DMS153 treated with DMSO at 0.1 percent for 48 hours (cell line): Measurements from ENCODE around the gene C20orf204.
"Not testable (repeated sequence)": the region's sequence is repeated elsewhere in the genome, so short reads cannot be mapped to it uniquely, and the experiment has no call there.

Experiments
- DNase-seq: peaks from one replicate; lab custom pipeline; 2025; ENCODE audit not compliant: unreplicated experiment; lab: John Stamatoyannopoulos, UW

The C20orf204 gene

GRCh38 chr20:64035933-64036345 is at the start of gene C20orf204:
TSS of gene C20orf204 (plus strand) at chr20:64036182. CDS start at chr20:64036324, 142 bp downstream.
- no peak for DNase-seq

- no peak for DNase-seq
Measured at GRCh38 chr20:64000906-64001305, 35.1 kb upstream of the C20orf204 start.

GRCh38 chr20:64001607-64002011 is 34.4 kb upstream of the C20orf204 start:
- peak; percentile 13 for DNase-seq

DNA sequence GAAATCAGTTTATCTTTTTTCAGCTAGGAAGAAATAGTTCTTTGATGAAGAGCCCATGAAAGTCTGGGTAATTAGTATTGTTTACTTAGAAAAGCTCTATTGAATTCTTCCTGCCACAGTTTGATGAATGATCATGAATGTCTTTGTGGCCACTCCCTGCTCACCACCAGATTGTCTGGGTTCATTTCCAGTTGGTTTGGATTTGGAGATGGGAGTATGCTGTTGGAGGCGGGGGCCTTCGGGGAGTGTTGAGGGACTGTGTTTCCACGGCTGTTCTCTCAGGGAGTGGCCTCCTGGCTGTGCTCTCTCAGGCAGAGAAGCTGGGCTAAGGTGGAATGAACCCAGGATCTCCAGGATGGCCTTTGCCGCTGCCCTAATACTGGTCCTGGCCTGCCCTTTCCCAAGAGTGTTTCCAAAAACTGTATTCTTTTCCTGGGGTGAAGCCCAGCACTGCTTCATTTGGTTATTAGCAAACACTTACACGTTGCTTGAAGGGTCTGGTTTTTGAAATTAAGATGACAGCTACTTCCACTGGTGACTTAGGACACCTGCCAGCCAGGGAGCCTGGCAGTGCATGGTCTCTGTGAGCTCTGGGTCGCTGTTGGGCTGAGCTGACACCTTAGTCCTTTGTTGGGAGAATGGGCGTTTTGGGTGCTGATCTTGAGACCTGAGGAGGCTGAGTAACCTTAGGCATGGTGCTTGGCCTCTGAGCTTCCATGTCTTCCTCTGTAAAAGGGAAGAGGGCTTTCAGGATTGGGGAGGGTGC is 31.8 kb upstream of the C20orf204 start:
- no peak for DNase-seq

DNA sequence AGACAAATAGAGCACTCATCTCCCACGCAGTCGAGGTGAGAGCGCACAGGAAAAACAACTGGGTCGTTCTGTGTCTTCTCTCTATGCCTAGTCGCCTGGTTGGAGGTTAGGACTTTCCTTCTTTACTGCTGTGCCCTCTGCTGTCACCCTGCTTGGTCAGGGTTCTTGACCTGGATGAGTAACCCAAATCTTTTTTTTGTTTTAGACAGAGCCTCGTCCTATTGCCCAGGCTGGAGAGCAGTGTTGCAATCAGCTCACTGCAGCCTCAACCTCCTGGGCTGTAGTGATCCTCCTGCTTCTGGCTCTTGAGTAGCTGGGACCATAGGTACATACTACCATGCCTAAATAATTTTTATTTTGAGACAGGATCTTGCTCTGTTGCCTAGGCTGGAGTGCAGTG is 30.6 kb upstream of the C20orf204 start:
- DNase-seq = no peak

DNA sequence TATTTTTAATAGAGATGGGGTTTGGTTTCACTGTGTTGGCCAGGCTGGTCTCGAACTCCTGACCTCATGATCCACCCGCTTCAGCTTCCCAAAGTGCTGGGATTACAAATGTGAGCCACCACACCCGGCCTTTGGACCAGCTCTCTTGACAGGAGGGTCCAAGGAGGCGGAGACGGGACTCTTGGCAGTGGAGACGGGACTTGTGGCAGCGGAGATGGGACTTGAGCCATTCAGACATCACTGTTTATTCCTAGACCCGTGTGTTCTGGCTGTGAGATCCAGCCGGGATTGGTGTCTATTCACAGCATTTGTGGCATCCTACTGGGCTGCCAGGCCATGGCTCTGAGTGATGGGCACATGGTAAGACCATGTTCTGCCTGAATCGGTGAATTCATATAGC is 29.5 kb upstream of the C20orf204 start:
- DNase-seq = no peak

DNA sequence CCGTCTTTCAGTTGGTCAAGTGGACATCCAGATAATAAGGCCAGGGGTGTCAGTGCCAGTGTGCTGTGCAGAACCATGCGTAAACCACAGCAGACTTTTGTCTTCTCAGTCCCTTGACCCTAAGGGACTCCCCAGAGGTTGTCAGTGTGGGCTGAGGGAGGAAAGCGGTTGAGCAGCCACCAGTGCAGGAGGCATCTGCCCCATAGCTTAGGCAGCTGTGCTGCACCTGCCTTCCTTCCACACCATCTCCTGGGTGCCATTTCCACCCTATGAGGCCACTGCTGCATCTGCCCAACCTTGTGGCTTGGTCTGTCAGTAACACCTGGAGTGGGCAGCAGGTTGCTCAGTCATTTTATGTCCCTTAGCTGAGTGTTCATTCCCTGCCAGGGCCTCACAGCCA is 29.1 kb upstream of the C20orf204 start:
- no peak for DNase-seq

GRCh38 chr20:64009811-64010387 is 26.1 kb upstream of the C20orf204 start:
- no peak for DNase-seq

- no peak for DNase-seq
Measured at GRCh38 chr20:64010711-64011237, 25.2 kb upstream of the C20orf204 start.

DNA sequence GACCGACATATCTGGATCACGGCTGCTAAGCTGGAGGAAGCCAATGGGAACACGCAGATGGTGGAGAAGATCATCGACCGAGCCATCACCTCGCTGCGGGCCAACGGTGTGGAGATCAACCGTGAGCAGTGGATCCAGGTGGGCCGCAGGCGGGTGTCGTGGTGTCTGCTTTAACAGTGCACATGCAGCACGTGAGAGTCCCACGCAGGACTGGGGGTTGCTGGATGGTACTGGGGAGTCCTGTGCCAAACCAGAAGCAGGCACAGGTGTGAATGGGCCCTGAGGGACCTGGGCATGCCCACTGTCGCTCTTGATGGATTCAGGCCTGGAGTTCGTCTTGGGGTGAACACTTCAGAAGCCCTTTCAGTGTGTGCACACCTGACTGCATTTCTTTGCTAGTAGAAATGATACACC is 24.6 kb upstream of the C20orf204 start:
- no peak for DNase-seq

DNA sequence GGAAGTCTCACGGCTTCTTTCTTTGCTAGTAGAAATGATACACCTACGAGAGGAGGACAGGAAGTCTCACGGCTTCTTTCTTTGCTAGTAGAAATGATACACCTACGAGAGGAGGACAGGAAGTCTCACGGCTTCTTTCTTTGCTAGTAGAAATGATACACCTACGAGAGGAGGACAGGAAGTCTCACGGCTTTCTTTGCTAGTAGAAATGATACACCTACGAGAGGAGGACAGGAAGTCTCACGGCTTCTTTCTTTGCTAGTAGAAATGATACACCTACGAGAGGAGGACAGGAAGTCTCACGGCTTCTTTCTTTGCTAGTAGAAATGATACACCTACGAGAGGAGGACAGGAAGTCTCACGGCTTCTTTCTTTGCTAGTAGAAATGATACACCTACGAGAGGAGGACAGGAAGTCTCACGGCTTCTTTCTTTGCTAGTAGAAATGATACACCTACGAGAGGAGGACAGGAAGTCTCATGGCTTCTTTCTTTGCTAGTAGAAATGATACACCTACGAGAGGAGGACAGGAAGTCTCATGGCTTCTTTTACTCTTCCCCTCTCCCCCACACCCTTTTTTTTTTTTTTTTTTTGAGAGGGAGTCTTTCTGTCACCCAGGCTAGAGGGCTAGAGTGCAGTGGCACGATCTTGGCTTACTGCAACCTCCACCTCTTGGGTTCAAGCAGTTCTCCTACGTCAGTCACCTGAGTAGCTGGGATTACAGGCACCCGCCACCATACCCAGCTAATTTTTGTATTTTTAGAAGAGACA is 23.4 kb upstream of the C20orf204 start:
- DNase-seq = not testable (repeated sequence)

DNA sequence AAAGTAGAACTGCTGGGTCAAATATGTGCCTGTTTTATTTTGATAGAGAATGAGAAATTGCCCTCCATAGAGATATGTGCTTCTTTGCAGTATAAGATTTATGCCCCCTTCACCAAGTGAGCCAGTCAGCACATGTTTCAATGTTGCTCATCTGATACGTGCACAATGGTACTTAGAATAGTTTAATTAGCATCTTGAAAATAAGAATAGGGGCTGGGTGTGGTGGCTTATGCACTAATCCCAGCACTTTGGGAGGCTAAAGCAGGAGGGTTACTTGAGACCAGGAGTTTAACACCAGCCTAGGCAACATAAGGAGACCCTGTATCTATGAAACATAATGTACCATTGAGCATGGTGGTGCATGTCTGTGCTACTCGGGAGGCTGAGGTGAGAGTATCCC is 20.3 kb upstream of the C20orf204 start:
- DNase-seq = no peak

DNA sequence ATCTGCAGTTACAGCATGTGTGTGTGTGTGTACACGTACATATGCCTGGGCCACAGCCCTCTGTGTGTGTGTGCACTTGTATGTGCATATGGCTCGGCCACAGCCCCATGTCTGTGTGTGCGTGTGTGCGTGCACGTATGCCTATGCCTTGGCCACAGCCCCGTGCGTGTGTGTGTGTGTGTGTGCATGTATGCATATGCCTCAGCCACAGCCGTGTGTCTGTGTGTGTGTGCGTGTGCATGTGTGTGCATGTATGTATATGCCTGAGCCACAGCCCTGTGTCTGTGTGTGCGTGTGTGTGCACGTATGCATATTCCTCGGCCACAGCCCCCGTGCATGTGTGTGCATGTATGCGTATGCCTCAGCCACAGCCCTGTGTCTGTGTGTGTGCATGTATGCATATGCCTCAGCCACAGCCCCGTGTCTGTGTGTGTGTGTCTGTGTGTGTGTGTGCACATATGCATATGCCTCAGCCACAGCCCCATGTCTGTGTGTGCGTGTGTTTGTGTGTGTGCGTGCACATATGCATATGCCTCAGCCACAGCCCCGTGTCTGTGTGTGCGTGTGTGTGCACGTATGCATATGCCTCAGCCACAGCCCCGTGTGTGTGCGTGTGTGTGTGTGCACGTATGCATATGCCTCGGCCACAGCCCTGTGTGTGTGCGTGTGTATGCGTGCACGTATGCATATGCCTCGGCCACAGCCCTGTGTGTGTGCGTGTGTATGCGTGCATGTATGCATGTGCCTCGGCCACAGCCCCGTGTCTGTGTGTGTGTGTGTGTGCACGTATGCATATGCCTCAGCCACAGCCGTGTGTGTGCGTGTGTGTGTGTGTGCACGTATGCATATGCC is 14.6 kb upstream of the C20orf204 start:
- no peak for DNase-seq

DNA sequence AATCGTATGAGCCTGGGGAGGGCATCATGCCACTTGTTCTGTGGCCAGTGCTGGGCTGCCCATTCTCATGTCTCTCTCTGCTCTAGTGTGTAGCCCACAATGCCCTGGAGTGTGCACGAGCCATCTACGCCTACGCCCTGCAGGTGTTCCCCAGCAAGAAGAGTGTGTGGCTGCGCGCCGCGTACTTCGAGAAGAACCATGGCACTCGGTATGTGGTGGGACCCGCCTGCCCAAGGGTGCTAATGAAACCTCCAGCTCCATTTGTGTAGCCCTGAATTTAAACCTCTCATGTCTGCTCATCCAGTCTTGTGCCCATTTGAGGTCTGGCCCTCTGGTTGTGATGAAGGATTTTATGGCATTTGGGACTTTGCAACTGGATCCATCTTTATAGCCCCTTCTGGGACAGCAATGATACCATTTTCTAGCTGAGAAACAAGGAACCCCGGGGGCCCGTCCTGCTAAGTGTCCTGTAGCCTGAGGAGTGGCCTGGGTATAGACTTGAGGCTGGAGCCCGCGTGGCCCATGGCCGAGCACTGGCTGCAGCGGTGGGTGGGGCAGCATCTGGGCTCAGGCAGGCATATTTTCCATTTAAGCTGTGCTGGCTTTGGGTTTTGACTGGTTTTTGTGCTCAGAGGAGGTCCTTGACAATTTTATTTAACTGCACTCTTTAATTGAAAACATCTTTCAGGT is 13.2 kb upstream of the C20orf204 start:
- DNase-seq = no peak

GRCh38 chr20:64023361-64024140 is 12.4 kb upstream of the C20orf204 start:
- no peak for DNase-seq

- DNase-seq = no peak
Measured at GRCh38 chr20:64024141-64024990, 11.6 kb upstream of the C20orf204 start.

DNA sequence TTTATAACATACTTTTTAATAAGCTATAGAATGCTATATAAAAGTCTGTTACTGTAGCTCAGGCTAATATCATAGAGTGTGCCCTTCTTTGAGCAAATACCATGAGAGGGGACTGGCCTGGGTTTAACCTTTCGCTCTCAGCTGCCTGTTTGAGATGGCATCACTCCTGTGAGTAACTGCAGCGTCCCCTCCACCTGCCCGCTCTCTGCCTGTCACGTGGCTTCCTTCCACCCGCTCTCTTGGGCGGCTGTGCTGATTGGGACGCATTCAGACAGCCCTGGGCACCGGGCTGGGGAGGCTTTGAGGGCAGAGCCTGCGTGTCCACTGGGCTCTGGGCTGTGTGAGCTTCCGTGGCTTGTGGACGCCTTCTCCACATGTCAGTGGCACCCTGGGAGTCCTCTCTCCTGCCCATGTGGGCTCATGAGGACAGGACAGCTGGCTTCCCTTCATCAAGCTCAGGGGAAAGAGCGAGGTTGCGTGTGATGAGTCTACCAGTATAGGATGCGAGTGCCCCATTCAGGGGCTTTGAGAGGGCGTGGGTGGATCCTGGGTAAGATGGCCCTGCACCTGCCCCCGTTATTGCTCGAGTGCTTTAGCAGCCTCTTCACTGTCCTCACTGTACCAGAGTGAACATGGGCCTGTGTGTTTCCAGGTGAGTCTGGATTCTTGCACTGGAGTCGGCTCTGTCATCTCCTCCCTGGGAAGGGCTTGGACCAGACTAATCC is 10.7 kb upstream of the C20orf204 start:
- no peak for DNase-seq
